Mammary epithelial cell (primary cell): ENCODE results near the gene ARHGAP5.

Experiments
- CTCF ChIP-seq, 2 donors: IDR thresholded peaks in 1 of 2; conservative IDR thresholded peaks in 1 of 2; 2 replicates each; pipeline ENCODE4 v1.5.1; 2011 to 2012; ENCODE audit warnings: inconsistent platforms in 2 of 2, low read length in 2 of 2, mild to moderate bottlenecking in 2 of 2, control low read depth in 1 of 2, low read depth in 1 of 2; ENCODE audit not compliant: insufficient read depth in 1 of 2; ENCODE audit errors: extremely low read depth in 1 of 2
- EZH2 ChIP-seq: IDR thresholded peaks from 2 replicates; pipeline ENCODE4 v1.6.1; 2012; ENCODE audit warnings: low read length, inconsistent platforms, borderline replicate concordance

- no peak for TF ChIP-seq CTCF (conservative IDR thresholded peaks at IDR 0.05 in 1 of 2, IDR thresholded peaks at IDR 0.05 in 1 of 2; ENCODE audit: extremely low read depth in 1 of 2, insufficient read depth in 1 of 2, low read depth in 1 of 2, low read length in 2 of 2)
- no peak for TF ChIP-seq EZH2
Measured at GRCh38 chr14:32087173-32087861, 10.2 kb downstream of the ARHGAP5 start.
